Heart right ventricle (tissue), 16 donors: ENCODE measurements around the gene INTS15. TPM values are rescaled to one million over a fixed set of nuclear protein-coding genes. Genes with fewer than 3 reads are reported as not detected.
"Not testable (repeated sequence)": the region's sequence is repeated elsewhere in the genome, so short reads cannot be mapped to it uniquely, and the experiment has no call there.

Source experiments
- ATAC-seq, 8 donors: fragments of 200-7000 bp; cut with Tn5 transposase; one replicate each; pipeline ENCODE4 v1.9.1; 2020; ENCODE audit warnings: mild to moderate bottlenecking in 8 of 8, moderate library complexity in 8 of 8, moderate number of reproducible peaks in 1 of 8
- DNase-seq, 2 donors: peaks; one replicate each; pipeline ENCODE4 v3.0.0-alpha.2; 2020
- H3K27ac ChIP-seq, 10 donors: fragments of 200-600 bp; sonication (generic) in 2 of 10; one replicate each; pipeline versions ENCODE4 v1.5.0 to v1.8.0; 2020 to 2022; ENCODE audit warnings: mild to moderate bottlenecking in 3 of 10
- H3K27me3 ChIP-seq, 7 donors: fragments of 200-600 bp; one replicate each; pipeline ENCODE4 v1.8.0; 2021 to 2022; ENCODE audit warnings: mild to moderate bottlenecking in 2 of 7
- H3K36me3 ChIP-seq, 9 donors: fragments of 200-600 bp; sonication (generic) in 1 of 9; one replicate each; pipeline versions ENCODE4 v1.5.0 to v1.8.0; 2020 to 2022; ENCODE audit warnings: mild to moderate bottlenecking in 2 of 9
- H3K4me1 ChIP-seq, 9 donors: fragments of 200-600 bp; sonication (generic) in 1 of 9; one replicate each; pipeline versions ENCODE4 v1.5.0 to v1.8.0; 2020 to 2022; ENCODE audit warnings: mild to moderate bottlenecking in 4 of 9
- H3K4me3 ChIP-seq, 10 donors: fragments of 200-600 bp; sonication (generic) in 2 of 10; one replicate each; pipeline versions ENCODE4 v1.5.0 to v1.8.0; 2020 to 2022; ENCODE audit warnings: mild to moderate bottlenecking in 7 of 10, moderate library complexity in 2 of 10
- H3K9me3 ChIP-seq, 11 donors: fragments of 200-600 bp in 10 of 11; sonication (generic) in 2 of 11; one replicate each; pipeline versions ENCODE4 v1.5.0 to v1.8.0; 2013 to 2022; ENCODE audit warnings: mild to moderate bottlenecking in 2 of 11, control low read depth in 1 of 11, moderate library complexity in 1 of 11
- WGBS, 2 donors: extraction: QIAGEN DNeasy Blood & Tissue Kit; methylation state at CpG; one replicate each; pipeline ENCODE4 v1.1.7; 2013; ENCODE audit warnings: inconsistent platforms in 1 of 2; 5-methylcytosine and 5-hydroxymethylcytosine counted together
- intact Hi-C, 10 donors: fragments of 100-400 bp; cut with DNase I; formaldehyde crosslinking; loops; one replicate each; pipeline versions ENCODE4 v1.11.1 to v1.14.2; 2022
- polyA plus RNA-seq, 2 donors: library from polyadenylated mRNA; stranded (reverse); fragments of 200-250 nt; gene quantifications; one replicate each; pipeline ENCODE4 v1.2.3, GENCODE V29; 2013
- total RNA-seq, 10 donors: library from RNA; stranded (reverse); fragmentation: NEBNext Ultra II Directional in 3 of 10; extraction: Animal tissue kit (Norgen Biotek cat#: 25700) in 3 of 10; gene quantifications; one replicate each; pipeline versions ENCODE4 v1.2.1 to v1.2.4, GENCODE V29; 2021 to 2023
- TF ChIP-seq, protein P1 (sequence below), 9 donors: fragments of 200-600 bp; sonication (generic) in 2 of 9; IDR thresholded peaks; one replicate each; pipeline versions ENCODE4 v1.5.0 to v1.8.0; 2021 to 2022; ENCODE audit warnings: antibody characterized with exemption in 9 of 9, mild to moderate bottlenecking in 5 of 9, moderate library complexity in 1 of 9
- donor health status: Arrhythmogenic right ventricular cardiomyopathy.
- donor health status: ischemic (EF 13 %, LVEDD 7.1; RV severe dilation, severe dysfunction).
- donor health status: healthy with polysubstance abuse.
- donor health status: DM: no; HTN: yes; CAD: no.
- donor health status: DM: no; HTN: no; CAD: no.
- donor health status: ischemic (EF 25% LVEDD 6.9; RV normal size, moderate dysfunction).
- donor health status: ischemic (EF 25% LVEDD 5.7; RV mildly dilated, moderate dysfunction).
- donor health status: healthy.
- donor health status: DM: yes; HTN: yes; CAD: no.
- donor health status: Ischemic cardiomyopathy.
- donor health status: ischemic (EF 35%, LVEDD 5.7; RV mildly dilated, moderate dysfunction).
- donor health status: nonischemic (EF 11% LVEDD 7.7; RV severe dilation, severe dysfunction).
- donor health status: DM: yes; HTN: yes; CAD: no.
- donor health status: PGD.
- donor health status: ischemic (EF 29% LVEDD 5.4; RV normal size, mild dysfunction).
- donor health status: nonischemic (EF 23%, LVEDD 6.1; RV moderate dilation, normal function).

INTS15 gene
- total and polyA plus RNA-seq, 12 donors = 9.8 to 22.0 (median 13.4) TPM

DNA sequence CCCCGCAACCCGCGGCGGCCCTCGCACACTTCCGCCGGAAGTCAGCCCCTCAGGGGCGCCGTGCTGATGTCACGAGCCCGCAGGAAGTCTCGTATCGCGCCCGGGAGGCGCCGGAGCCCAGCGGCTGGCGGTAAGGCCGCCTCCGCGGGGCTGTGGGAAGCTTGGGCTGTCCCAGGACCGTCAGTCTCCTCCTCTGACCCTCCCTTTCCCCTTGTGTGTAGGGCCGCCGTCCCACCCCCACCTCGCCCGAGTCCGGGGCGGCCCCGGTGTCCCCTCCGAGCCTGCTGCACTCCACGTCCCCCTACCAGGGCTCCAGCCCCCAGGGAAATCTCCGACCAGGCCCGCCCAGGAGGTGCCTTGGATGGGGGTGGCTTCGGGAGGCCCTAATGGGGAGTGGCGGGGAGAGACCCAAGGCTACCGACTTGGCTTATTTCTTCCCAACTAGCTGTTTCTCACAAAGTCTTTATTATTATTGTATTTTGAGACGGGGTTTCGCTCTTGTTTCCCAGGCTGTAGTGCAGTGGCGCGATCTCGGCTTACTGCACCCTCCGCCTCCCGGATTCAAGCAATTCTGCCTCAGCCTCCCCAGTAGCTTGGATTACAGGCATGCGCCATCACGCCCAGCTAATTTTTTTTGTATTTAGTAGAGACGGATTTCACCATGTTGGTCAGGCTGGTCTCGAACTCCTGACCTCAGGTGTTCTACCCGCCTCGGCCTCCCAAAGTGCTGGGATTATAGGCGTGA lies 12.3 kb upstream of the INTS15 start, which contains the start of gene ZDHHC4:
Gene ZDHHC4 (plus strand): TSS at position 86 of the 745 bp plus-strand sequence. CDS start 3,108 bp downstream, outside the sequence.
- WGBS, 2 donors = 17% methylated on average over 51 of the region's 51 CpGs
- TF ChIP-seq, protein P1, sequence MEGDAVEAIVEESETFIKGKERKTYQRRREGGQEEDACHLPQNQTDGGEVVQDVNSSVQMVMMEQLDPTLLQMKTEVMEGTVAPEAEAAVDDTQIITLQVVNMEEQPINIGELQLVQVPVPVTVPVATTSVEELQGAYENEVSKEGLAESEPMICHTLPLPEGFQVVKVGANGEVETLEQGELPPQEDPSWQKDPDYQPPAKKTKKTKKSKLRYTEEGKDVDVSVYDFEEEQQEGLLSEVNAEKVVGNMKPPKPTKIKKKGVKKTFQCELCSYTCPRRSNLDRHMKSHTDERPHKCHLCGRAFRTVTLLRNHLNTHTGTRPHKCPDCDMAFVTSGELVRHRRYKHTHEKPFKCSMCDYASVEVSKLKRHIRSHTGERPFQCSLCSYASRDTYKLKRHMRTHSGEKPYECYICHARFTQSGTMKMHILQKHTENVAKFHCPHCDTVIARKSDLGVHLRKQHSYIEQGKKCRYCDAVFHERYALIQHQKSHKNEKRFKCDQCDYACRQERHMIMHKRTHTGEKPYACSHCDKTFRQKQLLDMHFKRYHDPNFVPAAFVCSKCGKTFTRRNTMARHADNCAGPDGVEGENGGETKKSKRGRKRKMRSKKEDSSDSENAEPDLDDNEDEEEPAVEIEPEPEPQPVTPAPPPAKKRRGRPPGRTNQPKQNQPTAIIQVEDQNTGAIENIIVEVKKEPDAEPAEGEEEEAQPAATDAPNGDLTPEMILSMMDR (IDR thresholded peaks at IDR 0.05) = no peak
- no peaks in the 10 kb centered on the region for H3K9me3 ChIP-seq
- intact Hi-C loops = loop anchor here in 1 of 10 donors (10.0 kb wide), 1 partner anchor 63 kb away; no protein-coding TSS in a partner anchor
- peak; percentile 89 to 93 for DNase-seq
- H3K4me3 ChIP-seq = peak within 1 kb of the TSS; percentile 41 to 91 (median 76)
- H3K27ac ChIP-seq = peak within 1 kb of the TSS; percentile 76 to 97 (median 96)
- H3K36me3 ChIP-seq = peaks cover 0 to 32% (median 13%) of the 10 kb centered on the region in 9 donors
- peaks cover 0 to 15% (median 7%) of the 10 kb centered on the region in 9 donors for H3K4me1 ChIP-seq
- ATAC-seq = peak; percentile 97 to 99 (median 98)
- H3K27me3 ChIP-seq = no peaks in the 10 kb centered on the region

DNA sequence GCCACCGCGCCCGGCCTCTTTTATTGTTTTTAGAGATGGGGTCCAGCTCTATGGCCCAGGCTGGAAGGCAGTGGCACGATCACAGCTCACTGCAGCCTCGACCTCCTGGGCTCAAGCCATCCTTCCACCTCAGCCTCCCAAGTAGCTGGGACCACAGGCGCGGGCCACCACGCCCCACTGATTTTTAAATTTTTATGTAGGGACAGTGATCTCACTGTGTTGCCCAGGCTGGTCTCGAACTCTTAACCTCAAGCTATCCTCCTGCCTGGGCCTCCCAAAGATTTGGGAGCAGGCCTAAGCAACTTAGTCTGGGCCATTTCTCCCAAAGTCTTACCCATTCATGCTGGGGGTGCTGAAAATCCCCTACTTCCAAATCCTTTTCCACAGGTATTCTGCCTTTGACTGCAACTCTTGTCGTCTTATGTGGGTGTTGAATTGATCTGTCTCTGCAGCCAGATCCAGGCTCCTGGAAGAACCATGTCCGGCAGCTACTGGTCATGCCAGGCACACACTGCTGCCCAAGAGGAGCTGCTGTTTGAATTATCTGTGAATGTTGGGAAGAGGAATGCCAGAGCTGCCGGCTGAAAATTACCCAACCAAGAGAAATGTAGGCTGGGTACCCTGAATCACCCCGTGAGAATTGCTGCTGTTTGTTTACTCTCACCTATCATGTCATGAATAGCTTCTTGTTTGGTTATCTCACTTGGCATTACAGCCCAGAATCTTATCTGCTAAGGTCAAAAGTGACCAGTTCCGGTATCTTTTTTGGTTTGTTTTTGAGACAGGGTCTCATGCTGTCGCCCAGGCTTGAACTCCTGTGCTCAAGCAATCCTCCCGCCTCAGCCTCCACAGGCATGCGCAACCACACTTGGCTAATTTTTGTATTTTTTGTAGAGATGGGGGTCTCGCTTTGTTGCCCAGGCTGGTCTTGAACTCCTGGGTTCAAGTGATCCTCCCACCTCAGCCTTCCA lies 11.4 kb upstream of the INTS15 start:
- 84 to 87% methylated on average over 18 of the region's 18 CpGs for WGBS, 2 donors
- H3K4me3 ChIP-seq = peak overlapping the region in 8 of 10 donors; percentile 60 to 91 (median 77)
- no peaks in the 10 kb centered on the region for H3K27me3 ChIP-seq
- H3K36me3 ChIP-seq = peaks cover 0 to 39% (median 16%) of the 10 kb centered on the region in 9 donors
- intact Hi-C loops = loop anchor here in 1 of 10 donors (10.0 kb wide), 1 partner anchor 64 kb away; no protein-coding TSS in a partner anchor
- no peak for ATAC-seq
- TF ChIP-seq, protein P1 (IDR thresholded peaks at IDR 0.05) = no peak
- no peaks in the 10 kb centered on the region for H3K9me3 ChIP-seq
- no peak for DNase-seq
- H3K27ac ChIP-seq = peak overlapping the region in 9 of 10 donors; percentile 92 to 97 (median 97)
- H3K4me1 ChIP-seq = peaks cover 0 to 15% (median 7%) of the 10 kb centered on the region in 9 donors

DNA sequence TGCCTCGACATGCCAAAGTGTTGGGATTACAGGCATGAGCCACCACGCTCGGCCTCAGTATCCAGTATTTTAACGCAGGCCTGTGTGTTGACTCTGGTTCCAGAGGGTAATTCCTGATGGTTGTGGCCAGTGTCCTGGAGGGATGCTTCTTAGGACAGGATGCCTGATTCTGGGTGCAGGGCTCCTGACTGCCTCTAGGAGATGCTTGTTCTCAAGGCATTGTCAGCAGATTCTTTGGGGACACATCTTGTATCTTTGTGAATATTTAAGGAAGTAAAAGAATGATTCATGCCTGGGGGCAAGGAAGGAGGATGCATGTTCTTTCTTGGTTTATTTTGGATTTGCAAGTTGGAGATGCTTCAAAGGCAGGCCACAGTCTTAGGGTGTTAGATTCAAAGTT lies 10.4 kb upstream of the INTS15 start:
- Histone ChIP-seq H3K36me3 (peaks cover 0 to 50% (median 21%) of the 10 kb centered on the region in 9 donors), H3K4me1 (peaks cover 0 to 15% (median 7%) of the 10 kb centered on the region in 9 donors), H3K4me3 (no peak overlapping the region), H3K27me3 (no peaks in the 10 kb centered on the region), H3K9me3 (no peaks in the 10 kb centered on the region), H3K27ac (no peak overlapping the region)
- TF ChIP-seq, protein P1 (IDR thresholded peaks at IDR 0.05) = peak in 1 of 9 donors; percentile 29
- ATAC-seq (no peak), DNase-seq (no peak)
- 92 to 93% methylated on average over 4 of the region's 4 CpGs for WGBS, 2 donors
- intact Hi-C loops = loop anchor here in 1 of 10 donors (10.0 kb wide), 1 partner anchor 65 kb away; no protein-coding TSS in a partner anchor

DNA sequence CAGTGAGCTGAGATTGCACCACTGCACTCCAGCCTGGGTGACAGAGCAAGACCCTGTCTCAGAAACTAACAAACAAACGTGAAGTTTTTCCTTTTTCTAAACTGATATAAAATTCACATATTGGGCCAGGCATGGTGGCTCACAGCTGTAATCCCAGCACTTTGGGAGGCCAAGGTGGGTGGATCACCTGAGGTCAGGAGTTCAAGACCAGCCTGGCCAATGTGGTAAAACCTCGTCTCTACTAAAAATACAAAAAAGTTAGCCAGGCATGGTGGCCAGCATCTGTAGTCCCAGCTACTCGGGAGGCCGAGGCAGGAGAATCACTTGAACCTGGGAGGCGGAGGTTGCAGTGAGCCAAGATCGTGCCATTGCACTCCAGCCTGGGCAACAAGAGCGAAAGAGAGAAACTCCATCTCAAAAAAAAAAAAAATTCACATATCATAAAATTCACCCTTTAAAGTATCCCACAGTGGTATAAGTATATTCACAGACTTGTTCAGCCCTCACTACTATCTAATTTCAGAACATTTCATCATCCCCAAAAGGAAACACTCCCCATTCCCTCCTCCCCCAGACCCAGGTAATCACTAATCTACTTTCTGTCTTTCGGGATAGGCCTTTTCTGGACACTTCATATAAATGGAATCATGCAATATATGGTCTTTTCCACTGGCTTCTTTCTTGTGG lies 3.9 kb upstream of the INTS15 start:
- H3K36me3 ChIP-seq = peaks cover 0 to 82% (median 41%) of the 10 kb centered on the region in 9 donors
- H3K27me3 ChIP-seq, H3K9me3 ChIP-seq, DNase-seq, ATAC-seq, H3K4me3 ChIP-seq, H3K27ac ChIP-seq: not testable (repeated sequence)
- intact Hi-C loops = loop anchor here in 1 of 10 donors (5.0 kb wide), 1 partner anchor 346 kb away; no protein-coding TSS in a partner anchor
- H3K4me1 ChIP-seq = peaks cover 4 to 15% (median 8%) of the 10 kb centered on the region in 9 donors
- WGBS, 2 donors = 93 to 95% methylated on average over 8 of the region's 8 CpGs
